IPS DF 4.7 (cell line): ENCODE data around the gene MDM1.
A peak's percentile ranks its signal among the peaks of the same experiment; 100 is the strongest.

ENCODE experiments used
- DNase-seq: peaks from one replicate; pipeline ENCODE4 v3.0.0-alpha.2; 2013; ENCODE audit warnings: low spot score; ENCODE audit errors: extremely low read depth

MDM1 gene, protein sequence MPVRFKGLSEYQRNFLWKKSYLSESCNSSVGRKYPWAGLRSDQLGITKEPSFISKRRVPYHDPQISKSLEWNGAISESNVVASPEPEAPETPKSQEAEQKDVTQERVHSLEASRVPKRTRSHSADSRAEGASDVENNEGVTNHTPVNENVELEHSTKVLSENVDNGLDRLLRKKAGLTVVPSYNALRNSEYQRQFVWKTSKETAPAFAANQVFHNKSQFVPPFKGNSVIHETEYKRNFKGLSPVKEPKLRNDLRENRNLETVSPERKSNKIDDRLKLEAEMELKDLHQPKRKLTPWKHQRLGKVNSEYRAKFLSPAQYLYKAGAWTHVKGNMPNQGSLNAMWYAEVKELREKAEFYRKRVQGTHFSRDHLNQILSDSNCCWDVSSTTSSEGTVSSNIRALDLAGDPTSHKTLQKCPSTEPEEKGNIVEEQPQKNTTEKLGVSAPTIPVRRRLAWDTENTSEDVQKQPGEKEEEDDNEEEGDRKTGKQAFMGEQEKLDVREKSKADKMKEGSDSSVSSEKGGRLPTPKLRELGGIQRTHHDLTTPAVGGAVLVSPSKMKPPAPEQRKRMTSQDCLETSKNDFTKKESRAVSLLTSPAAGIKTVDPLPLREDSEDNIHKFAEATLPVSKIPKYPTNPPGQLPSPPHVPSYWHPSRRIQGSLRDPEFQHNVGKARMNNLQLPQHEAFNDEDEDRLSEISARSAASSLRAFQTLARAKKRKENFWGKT

DNA sequence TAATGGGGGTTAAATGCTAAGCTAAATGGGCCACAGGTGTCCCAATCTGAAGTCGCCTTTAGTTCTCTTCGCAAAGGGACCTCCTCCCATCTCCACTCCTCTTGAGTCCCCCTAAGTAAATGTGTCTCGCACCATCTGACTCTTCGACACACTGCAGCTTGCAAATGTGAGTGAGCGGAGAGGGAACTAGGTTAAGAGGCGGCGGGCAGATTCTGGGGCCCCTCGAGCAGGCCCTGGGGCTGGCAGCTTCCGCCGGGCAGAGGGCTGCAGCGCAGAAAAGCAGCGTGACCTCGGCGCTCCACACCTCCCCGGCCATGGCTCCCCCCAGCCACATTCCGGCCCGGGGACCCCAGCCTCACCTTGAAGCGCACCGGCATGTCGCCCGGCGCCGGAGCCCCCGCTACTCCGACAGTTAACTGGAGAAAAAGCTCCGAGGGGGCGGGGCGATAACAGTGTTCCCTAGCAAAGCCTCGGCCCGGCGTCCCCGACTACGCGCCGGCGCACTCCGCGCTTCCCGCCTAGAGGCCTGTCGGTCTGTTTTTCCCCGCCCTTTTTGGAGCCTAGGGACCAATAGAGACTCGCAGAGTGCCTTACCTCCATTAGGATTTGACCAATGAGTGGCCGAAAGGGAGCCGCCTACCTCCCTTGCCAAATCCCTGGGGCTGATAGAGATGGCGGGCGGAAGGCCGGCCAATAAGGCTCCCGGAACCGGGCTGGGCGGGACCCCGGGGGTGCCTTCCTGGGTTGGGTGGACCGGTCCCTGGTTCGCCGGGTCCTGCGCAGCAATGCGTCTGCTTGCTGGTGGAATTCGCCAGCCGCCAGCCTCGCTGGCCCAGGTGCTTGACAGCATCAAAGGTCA lies at the start of gene MDM1:
Gene MDM1 (minus strand): TSS at position 494 of the 859 bp plus-strand sequence. CDS start 117 bp downstream, at position 377.
- DNase-seq = peak; percentile 94

DNA sequence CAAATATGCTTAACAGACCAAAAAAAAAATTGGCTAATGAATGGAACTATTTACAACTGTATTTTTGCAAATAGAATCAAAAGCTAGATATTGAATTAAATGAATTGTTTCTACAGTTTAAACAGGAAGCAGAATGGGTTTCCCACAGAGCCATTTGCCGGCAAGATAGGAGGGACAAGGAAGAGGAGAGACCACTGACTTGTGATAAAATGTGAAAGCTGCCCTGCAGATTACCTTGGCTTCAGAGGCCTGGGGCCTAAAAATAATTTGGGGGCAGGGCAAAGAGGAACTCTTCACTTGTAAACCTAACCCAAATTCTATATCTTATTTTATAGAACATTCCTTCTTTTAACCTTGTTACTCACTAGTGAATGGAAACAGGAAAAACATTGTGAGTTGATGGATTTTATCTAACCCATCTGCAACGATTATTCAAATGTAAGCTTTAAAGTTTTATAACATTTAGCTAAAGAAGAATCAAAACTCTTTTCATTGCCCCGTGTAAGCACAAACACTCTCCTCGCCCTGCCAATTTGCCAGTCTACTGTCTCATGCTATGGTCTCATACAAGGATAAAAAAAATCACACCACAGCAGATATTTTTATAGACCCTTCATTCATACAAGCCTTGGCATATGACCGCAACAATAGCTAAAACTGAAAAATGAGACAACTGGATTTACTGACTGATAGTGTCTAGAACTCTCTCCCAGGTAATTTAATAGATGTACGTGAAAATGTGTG lies 49.5 kb upstream of the MDM1 start:
- no peak for DNase-seq

DNA sequence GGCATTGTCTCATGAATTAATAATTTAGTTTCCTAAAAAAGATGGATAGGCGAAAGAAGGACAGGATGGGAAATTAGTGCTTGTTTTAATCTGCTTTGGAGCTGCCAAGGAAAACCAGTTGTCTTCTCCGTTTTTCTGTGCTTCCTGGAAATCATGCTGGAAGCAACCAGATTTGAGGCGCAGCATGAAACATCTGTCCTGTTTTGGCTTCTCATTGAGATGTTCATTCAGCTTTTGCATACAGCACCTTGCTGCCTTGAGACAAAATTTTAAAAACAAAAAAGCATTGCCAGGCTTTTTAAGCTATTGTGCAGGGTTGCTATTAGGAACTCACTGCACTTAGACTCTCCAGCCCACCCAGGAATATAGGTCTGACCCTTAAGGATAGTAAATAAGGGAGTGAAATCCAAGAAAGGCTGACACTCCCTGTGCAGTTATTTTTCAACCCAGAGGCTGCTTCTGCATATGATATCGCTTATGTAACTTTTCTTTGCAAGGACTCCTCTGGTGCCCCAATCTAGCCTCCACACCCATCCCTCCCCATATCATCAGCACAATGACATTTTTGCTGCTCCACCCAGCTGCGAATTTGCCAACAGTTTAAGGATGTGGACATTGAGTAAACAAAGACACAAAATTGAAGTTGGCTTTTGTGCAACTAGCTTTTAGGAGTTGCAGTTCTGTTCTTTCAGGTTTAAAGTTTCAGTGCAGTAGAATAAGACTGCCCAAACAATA lies 46.9 kb upstream of the MDM1 start:
- no peak for DNase-seq

DNA sequence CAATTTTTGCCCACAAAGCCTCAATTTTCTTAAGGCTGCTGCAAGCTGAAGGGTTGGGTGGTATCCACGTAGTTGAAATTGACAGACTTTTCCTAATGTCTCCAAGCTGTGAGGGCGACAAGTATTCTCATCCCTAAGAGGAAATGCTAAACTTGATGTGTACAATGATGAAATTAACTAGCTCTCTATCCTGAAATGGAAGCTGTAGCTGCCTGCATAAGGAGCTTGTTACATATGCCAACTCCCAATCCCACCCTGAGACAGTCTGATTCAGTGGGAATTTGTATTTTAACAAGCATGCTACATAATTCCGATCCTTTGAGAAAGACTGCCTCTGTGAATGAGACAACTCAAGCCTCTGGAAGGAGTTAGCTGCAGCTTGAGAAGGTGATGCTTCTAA lies 45.7 kb upstream of the MDM1 start:
- no peak for DNase-seq

DNA sequence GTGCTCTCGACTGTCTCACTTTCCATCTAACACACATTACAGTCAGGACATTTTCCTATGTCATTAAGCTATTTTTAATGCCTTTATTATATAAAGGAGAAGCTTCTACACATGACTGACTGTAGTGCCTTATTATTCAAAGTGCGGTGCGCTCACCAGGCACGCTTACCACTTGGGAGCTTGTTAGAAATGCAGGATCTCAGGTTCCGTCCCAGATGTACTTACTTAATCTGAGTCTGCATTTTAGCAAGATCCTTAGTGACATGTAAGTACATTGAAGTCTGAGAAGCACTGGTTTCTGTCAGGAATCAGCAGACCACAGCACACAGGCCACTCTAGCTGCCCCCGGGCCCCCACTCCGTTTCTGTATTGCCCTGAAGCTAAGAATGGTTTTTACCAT lies 44.7 kb upstream of the MDM1 start:
- no peak for DNase-seq

DNA sequence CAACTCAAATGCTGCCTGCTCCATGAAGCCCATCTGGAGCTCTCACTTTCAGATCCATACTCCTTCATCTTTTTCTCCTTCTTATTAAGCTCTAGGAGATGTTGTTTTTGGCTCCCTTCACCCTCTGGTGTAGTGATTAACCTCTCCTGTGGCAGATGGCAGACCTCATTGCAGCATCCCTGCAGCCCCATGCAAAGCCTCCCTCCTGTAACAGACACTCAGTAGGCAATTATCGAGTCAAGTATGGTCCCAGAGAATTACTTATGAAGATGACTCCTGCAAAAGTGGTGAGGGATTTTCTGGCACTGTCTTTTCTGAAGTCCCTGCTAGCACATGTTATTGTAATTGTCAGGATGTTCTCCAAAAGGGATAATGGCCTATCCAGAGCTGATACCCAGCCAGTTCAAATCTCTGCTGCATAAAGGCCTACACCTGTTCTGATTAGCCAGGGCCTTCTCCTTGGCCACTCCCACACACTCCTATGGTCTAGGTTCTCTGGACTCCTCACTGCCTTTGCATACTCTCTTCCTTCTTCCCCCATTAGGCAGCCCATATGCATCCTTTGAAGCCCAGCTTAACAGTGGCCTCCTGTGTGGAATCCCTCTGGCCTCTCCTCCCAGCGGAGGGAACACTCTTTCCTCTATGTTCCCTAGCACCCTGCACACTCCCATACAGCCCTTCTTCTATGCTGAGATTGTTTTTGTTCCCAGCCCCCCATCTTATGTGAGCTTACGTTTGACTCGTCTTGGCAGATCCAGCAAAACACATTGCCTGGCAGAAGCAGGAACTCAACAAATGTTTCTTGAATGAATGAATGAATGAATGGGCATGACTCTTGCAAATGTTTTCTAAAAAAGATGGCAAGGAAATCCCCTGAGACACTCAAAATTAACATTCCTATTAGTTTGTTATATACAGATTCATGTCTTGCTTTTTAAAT lies 43.9 kb upstream of the MDM1 start:
- no peak for DNase-seq

DNA sequence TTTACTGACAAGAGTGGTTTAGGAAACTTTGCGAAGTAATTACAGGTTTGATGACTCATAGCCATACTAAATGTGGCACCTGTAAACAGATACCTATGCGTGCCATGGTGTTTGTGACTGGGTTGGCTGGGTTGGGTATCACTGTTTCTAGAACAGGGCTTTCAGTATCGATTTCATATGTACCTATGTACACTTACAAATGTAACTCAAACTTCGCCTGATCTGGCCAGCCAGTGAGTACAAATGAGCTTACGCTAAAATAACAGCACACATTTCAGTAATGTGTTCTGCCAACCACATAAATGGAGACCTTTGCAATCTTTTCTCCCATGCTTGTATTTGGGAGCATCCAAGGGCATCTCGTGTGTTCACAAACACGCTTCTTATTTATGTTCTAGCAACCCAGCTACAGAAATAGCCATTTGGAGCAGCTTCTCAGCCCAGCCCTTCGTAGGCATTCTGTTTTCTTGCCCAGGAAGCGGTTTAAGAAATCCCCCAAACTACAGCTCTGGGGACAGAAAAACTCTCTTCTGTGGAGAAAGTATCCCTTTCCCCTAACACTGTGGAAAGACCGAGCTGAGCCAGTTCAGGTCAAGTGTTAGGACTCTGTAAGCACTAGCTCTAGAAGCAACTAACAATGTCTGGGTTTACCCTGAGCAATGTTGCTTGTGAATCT lies 42.3 kb upstream of the MDM1 start:
- DNase-seq = no peak

DNA sequence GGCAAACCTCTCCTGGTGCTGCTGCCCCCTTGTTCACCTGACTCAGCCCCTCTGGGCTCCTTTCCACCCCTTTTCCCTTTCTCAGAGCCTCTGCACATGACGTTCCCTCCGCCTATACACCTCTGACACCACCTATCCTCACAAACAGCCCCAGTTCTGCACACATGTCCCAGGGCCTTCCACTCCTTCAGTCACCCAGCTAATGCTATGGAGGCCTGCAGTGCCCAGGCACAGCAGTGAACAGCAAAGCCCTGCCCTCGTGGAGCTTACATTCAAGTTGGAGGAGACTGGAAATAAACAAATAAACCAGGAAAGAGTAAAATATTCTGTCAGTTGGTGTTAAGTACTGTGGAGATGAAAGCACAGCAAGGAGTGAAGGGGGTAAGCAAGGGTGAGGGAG lies 38.5 kb upstream of the MDM1 start:
- DNase-seq = no peak

DNA sequence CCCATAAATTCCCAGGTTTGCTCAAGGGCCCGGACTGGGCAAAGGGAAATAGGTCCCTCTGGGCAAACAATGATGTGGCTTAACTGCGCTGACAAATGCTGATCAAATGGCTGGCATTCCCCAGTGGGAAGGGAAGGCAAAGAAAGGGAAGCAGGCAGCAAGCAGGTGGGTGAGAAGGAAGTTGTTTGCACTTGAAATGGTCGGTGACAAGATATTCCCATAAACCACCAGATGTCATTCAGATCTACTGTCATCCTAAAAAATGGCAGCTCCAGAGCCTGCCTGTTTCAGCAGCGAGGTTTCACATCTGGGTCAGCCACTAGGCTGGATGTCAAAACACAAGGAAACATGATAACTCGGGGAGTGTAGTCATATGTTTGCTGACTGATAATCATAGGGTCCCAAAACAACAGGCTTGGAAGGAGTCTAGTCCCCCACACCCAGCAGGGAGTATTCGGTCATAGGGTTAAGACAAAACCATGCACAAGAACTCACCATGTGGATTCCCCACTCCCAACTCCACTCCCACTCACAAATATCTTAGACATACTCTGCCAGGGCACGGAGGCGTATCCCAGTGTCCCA lies 37.9 kb upstream of the MDM1 start:
- no peak for DNase-seq

DNA sequence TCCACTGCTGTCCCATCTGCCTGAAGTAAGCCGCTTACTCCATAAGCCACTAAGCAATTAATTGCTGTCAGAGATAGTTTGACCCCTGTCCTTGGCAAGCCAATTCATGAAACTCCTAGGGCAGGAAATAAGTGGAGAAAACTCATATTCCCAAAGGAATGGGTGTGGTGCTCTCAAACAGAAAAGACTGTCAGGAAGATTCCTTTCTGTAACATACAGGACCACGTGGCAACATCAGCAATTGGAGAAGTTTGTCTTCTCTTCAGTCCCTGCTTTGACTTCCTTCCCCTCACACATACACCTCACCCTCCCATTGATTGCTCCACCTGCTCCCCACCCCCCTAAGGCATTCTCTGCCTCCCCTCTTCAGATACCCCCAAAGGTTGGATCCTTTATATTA lies 36.2 kb upstream of the MDM1 start:
- DNase-seq = no peak

DNA sequence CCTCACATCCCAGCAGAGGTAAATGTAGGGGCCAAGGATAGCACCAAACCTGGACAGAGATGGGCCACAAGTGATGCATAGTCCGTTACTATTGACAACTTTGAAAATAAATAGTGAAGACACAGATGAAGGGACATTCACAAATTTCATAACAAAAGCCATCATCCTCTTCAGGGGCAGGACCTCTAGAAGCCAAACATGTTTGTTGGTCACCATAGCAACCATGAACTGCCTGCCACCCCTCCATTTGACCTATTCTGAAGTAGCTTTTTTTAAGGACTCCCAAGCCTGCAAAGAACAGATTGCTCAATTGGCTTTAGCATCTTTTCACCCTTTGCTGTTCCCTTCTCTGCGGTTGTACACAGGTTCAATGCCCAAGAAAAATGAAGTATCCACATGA lies 35.7 kb upstream of the MDM1 start:
- DNase-seq = no peak

DNA sequence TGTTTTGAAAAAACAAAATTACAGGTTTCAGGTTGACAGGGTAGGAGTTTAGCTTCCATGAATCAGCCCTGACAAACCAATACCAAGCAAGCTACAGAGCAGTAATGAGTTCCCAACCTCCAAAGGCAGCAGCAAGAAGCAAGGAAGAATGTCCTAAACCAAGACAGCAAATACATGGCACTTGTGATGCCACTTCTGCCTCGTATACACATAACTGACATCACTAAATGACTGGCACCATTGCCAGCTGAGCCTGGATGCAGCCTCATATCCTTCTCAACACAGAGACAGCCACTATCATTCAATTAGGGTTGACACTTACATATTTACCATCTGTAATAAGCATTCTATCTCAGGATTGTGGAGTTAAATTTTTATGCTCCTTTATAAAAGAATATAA lies 35.0 kb upstream of the MDM1 start:
- DNase-seq = no peak

DNA sequence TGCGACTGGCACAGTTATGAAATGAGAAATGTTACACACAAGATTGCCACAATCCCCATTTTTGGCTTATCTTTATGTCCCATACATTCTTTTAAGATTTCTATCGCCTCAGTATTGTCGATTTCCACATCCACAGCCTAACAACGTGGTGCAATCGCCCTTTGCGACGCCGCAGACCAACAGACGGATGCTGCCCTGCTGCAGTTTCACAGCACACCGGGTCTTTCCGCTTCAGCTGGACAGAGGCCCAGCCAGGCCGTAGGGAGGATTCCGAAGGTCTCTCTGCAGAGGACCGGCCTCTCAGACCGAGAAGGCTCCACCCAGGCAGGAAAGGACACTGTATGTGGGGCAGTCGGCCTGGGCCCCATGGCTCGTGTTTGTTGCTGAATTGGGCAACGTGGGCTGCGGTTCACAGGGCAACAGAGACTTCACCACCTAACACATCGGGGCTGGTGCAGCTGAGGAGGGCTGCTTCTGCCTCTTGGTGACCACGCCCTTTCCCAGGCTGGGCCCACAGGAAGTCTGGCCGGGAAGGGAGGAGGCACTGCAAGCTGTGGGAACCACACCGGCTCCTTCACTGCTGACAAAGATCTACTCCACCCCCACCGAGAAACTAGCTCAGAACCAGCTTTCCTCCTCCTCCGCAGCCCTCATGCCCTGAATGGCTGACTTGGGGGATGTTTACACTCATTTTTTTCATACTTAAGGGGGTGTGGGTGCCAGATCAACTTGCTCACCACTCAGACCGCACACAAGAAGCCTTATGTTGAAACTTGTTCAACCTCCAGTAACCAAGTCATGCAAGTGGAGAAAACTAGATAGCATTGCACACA lies 32.9 kb upstream of the MDM1 start:
- DNase-seq = peak; percentile 56

DNA sequence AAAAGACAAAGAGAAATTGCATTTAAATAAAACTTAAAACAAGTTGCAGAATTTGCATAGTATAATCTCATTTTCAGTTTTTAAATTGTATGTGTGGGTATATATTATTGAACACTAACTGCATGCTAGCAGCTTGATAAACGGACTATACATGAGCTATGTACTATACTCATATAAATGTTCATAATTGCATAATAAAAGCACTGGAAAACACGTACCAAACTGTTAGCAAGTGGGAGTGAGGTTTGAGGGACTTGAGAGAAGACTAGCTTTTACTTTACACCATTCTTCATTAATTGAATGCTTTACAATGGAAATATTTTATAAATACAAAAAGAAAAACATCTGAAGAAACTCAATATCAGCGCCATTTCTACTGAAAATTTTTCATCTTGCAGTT lies 32.2 kb upstream of the MDM1 start:
- no peak for DNase-seq

DNA sequence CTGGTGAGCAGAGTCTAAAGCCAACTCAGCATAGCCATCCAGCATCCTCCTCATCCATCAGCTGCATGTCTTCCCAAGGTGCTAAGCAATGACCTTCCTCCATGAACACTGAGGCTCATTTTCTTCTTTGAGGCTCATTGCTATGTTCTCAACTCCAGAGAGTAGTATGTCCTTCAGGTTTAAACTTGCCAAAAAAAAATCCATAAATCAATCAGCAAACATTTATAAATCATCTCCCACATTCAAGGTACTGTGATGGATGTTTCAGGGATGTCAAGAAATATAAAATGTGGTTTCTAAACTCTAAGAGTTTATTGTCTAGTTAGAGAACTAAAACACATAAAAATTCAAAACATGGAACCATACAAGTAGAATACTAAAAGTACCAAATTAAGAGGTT lies 29.8 kb upstream of the MDM1 start:
- DNase-seq = no peak

DNA sequence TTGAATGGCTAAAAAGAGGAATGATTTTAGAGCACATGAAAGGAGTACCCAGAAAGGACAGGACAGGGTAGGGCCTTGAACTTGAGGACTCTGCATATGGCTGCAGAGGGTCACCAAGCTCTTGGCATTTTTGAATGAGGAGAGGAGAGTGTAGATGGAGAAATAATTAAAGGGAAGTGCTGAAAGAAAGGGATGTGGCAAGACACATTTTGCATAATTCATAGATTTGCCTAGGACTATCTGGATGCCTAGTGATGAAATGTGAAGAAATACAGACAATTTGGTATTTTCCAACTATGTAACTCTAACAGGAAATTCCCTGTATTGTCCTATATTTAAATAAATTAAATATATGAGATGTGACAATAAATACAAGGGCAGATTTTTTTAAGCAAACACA lies 27.5 kb upstream of the MDM1 start:
- DNase-seq = no peak
